GM12878 (cell line): ENCODE measurements around the gene MLN. TPM values are rescaled to one million over a fixed set of nuclear protein-coding genes. Genes with fewer than 3 reads are reported as not detected.

Experiments
- ATAC-seq: fragments of 200-7000 bp; cut with Tn5 transposase; 3 replicates; pipeline ENCODE4 v1.9.1; 2020; ENCODE audit warnings: mild to moderate bottlenecking, moderate library complexity
- BruUV-seq: library from RNA; stranded (reverse); fragments of 400-500 nt; replicated peaks from 2 replicates; lab custom pipeline; 2021; lab: Mats Ljungman, UMichigan
- CTCF ChIA-PET: fragments of 300-600 bp; sonication (Branson Sonifier 250); formaldehyde crosslinking; extraction: SDS; loops from one replicate; lab custom pipeline; 2021; ENCODE audit warnings: inconsistent platforms; lab: Yijun Ruan, JAX
- POLR2A ChIA-PET: fragments of 350-600 bp; formaldehyde crosslinking; extraction: SDS; loops from one replicate; lab custom pipeline; 2021; ENCODE audit warnings: inconsistent platforms; lab: Charles Lee
- RAD21 ChIA-PET: fragments of 300-600 bp; sonication (Branson Sonifier 250); formaldehyde crosslinking; loops from one replicate; lab custom pipeline; 2023; ENCODE audit warnings: antibody characterized with exemption; ENCODE audit not compliant: unreplicated experiment; lab: Charles Lee
- SMC1A ChIA-PET: fragments of 300-600 bp; sonication (Branson Sonifier 250); formaldehyde crosslinking; loops from one replicate; lab custom pipeline; 2023; ENCODE audit not compliant: unreplicated experiment, uncharacterized antibody; lab: Charles Lee
- DNase-seq: peaks from one replicate; pipeline ENCODE4 v3.0.0-alpha.2; 2011; ENCODE audit warnings: low read depth, low spot score
- FAIRE-seq: peaks from 3 replicates; lab custom pipeline; 2011; peaks lifted over from hg19 to GRCh38; lab: Jason Lieb, UNC
- H2AFZ ChIP-seq: 2 replicates; pipeline ENCODE4 v1.6.0; 2011; ENCODE audit warnings: low read depth, low read length, control low read depth; ENCODE audit not compliant: control insufficient read depth
- H3K27ac ChIP-seq: 2 replicates; pipeline ENCODE4 v1.5.1; 2011; ENCODE audit warnings: control low read depth; ENCODE audit not compliant: control insufficient read depth, insufficient read depth
- H3K27me3 ChIP-seq, 2 experiments: replicated peaks in 1 of 2; 2 replicates each; pipeline versions ENCODE4 v1.6.0 to v1.6.1; 2011; ENCODE audit warnings: low read length in 1 of 2; ENCODE audit not compliant: control insufficient read depth in 2 of 2, insufficient read depth in 2 of 2
- H3K36me3 ChIP-seq, 2 experiments: 2 replicates each; pipeline ENCODE4 v1.5.1; 2011; ENCODE audit warnings: low read length in 1 of 2; ENCODE audit not compliant: control insufficient read depth in 2 of 2, insufficient read depth in 2 of 2
- H3K4me1 ChIP-seq: 2 replicates; pipeline ENCODE4 v1.6.1; 2011; ENCODE audit warnings: mild to moderate bottlenecking, low read length, moderate library complexity, mixed read lengths; ENCODE audit not compliant: control insufficient read depth, insufficient read depth
- H3K4me2 ChIP-seq: 2 replicates; pipeline ENCODE4 v1.6.0; 2011; ENCODE audit warnings: control low read depth; ENCODE audit not compliant: control insufficient read depth, insufficient read depth
- H3K4me3 ChIP-seq: fragments of 200-600 bp; sonication (generic); 2 replicates; pipeline ENCODE4 v1.5.1; 2016
- H3K79me2 ChIP-seq: 2 replicates; pipeline ENCODE4 v1.6.0; 2011; ENCODE audit warnings: low read length; ENCODE audit not compliant: control insufficient read depth, insufficient read depth
- H3K9ac ChIP-seq: 2 replicates; pipeline ENCODE4 v1.8.0; 2011; ENCODE audit warnings: low read length, control low read depth, mixed read lengths; ENCODE audit not compliant: control insufficient read depth, insufficient read depth
- H3K9me3 ChIP-seq: replicated peaks from 3 replicates; pipeline ENCODE4 v1.5.1; 2011; ENCODE audit warnings: mild to moderate bottlenecking, low read length; ENCODE audit not compliant: control insufficient read depth, insufficient read depth
- H4K20me1 ChIP-seq: 2 replicates; pipeline ENCODE4 v1.6.0; 2011; ENCODE audit not compliant: control insufficient read depth, insufficient read depth
- KAT2A ChIP-seq: conservative IDR thresholded peaks from 2 replicates; pipeline ENCODE4 v1.6.1; 2011; ENCODE audit warnings: low read depth, low read length; ENCODE audit not compliant: control insufficient read depth
- KDM1A ChIP-seq: fragments of 200-600 bp; sonication (generic); IDR thresholded peaks from 2 replicates; pipeline ENCODE4 v1.6.1; 2016; ENCODE audit warnings: borderline replicate concordance
- MEF2B ChIP-seq: fragments of 450-650 bp; IDR thresholded peaks from 2 replicates; pipeline ENCODE4 v1.6.1; 2018; ENCODE audit warnings: mild to moderate bottlenecking, moderate library complexity; ENCODE audit not compliant: partially characterized antibody, poor library complexity, severe bottlenecking
- MTA2 ChIP-seq: fragments of 450-650 bp; IDR thresholded peaks from 2 replicates; pipeline ENCODE4 v1.6.1; 2016; ENCODE audit warnings: low read depth, mild to moderate bottlenecking, moderate library complexity
- POLR2A ChIP-seq: IDR thresholded peaks from 2 replicates; pipeline ENCODE4 v1.6.1; 2011; ENCODE audit warnings: low read depth, mild to moderate bottlenecking, low read length
- PRDM15 ChIP-seq: fragments of 450-650 bp; formaldehyde crosslinking; IDR thresholded peaks from 2 replicates; pipeline ENCODE4 v1.4.0; 2020; ENCODE audit warnings: mild to moderate bottlenecking, moderate library complexity
- ZBTB11 ChIP-seq: fragments of 450-650 bp; formaldehyde crosslinking; IDR thresholded peaks from 2 replicates; pipeline ENCODE4 v1.5.0; 2022; ENCODE audit warnings: mild to moderate bottlenecking, missing genetic modification characterization
- WGBS: methylation state at CpG from one replicate; pipeline ENCODE4 v1.1.6; 2016; ENCODE audit warnings: low lambda C conversion rate; ENCODE audit not compliant: insufficient replicate concordance, insufficient coverage; ENCODE audit errors: missing lambda C conversion rate; 5-methylcytosine and 5-hydroxymethylcytosine counted together
- in situ Hi-C: fragments of 300-500 bp; cut with MboI; formaldehyde crosslinking; loops from 9 replicates; pipeline ENCODE4 v1.14.3; 2018; ENCODE audit warnings: mixed read lengths
- intact Hi-C: fragments of 100-400 bp; cut with micrococcal nuclease; formaldehyde crosslinking; loops from one replicate; pipeline ENCODE4 v1.14.2; 2022; ENCODE audit not compliant: unreplicated experiment
- polyA plus RNA-seq, 11 experiments: library from polyadenylated mRNA; depleted of rRNA in 4 of 11; unstranded in 6 of 11; stranded (reverse) in 5 of 11; fragments of >200 nt; fragmentation: Nextera tagmentation in 4 of 11; fragmentation: Illumina TruSeq in 1 of 11; extraction: Ambion mirVana in 4 of 11; extraction: Trizol in 1 of 11; gene quantifications; 1 replicate in 1 of 11; 2 replicates in 10 of 11; pipeline versions ENCODE4 v1.2.1 to v1.2.3, GENCODE V29; 2011 to 2016; ENCODE audit warnings: inconsistent platforms in 2 of 11, missing spikeins in 2 of 11, low read depth in 1 of 11
- total RNA-seq, 4 experiments: library from RNA; depleted of rRNA in 3 of 4; stranded (reverse); fragments of >200 nt in 3 of 4; fragmentation: Illumina TruSeq in 1 of 4; extraction: Trizol in 1 of 4; gene quantifications; 2 replicates each; pipeline versions ENCODE4 v1.2.1 to v1.2.3, GENCODE V29; 2013 to 2021

MLN gene
- total and polyA plus RNA-seq, 10 of the 15 experiments (the other 5 are each of a cell fraction or from before 2014, with no cell fraction given) = not detected

DNA sequence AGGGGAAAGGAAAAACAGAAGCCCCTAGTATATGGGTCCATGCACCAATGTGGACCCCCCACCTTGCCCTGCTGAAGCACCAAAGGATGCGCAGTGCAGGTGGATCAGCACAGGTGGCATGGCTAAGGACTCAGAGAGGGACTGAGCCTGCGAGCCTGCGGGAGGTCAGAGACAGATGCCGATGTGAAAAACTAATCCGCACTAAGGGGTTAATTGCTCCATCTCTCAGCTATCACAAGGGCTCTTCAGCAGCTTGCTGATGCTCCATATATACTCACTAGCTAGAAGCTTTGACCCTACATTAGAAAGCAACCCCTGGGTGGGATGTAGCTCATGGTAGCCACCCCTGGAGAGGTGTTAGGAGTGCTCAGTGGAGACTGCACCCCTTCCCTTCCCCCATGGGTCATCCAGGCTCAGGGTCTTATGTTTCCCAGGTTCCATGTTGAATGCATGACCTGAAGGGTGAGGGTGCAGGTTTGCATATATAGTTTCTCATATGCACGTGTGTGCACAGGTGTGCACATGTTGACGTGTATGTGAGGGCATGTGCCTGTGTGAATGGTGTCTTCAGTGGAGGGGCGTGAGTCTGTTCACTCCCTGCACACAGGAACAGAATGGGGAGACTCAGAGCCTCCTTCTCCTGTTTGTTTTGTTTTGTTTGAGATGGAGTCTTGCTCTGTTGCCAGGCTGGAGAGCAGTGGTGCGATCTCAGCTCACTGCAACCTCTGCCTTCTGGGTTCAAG lies 43.7 kb downstream of the MLN start:
- DNase-seq (no peak), FAIRE-seq (no peak), ATAC-seq (no peak)
- Histone ChIP-seq H3K4me2 (no peak overlapping the region), H3K27me3 (no peaks in the 10 kb centered on the region; a peak in 1 of 4 replicates), H3K4me1 (peaks cover 3% of the 10 kb centered on the region), H3K9me3 (no peaks in the 10 kb centered on the region), H2AFZ (no peak overlapping the region), H3K9ac (no peak overlapping the region), H3K27ac (no peak overlapping the region), H3K79me2 (no peaks in the 10 kb centered on the region), H4K20me1 (no peaks in the 10 kb centered on the region), H3K4me3 (no peak overlapping the region), H3K36me3 (no peaks in the 10 kb centered on the region)
- POLR2A ChIA-PET = no interaction called here
- SMC1A ChIA-PET = no interaction called here
- intact Hi-C loops (no loop called here), in situ Hi-C loops (no loop called here)
- RAD21 ChIA-PET = interaction anchor here (1.2 kb wide), 2 partner anchors 49 to 174 kb away, joined by 3 read pairs; no protein-coding TSS in a partner anchor
- CTCF ChIA-PET = interaction anchor here (0.7 to 7.1 kb wide), 8 partner anchors 9 to 445 kb away, joined by 3 to 40 read pairs (median 4); no protein-coding TSS in a partner anchor
- BruUV-seq = no TSS peak
- 48% methylated on average over 9 of the region's 9 CpGs for WGBS
- TF ChIP-seq KDM1A = no peak
- TF ChIP-seq MEF2B = no peak
- no peak for TF ChIP-seq MTA2
- TF ChIP-seq ZBTB11 (CRISPR knock-in tag) = no peak
- no peak for TF ChIP-seq KAT2A
- no peak for TF ChIP-seq PRDM15 (CRISPR knock-in tag)
- TF ChIP-seq POLR2A = no peak
